Stimulated activated naive CD8-positive, alpha-beta T cell treated with anti-CD3 and anti-CD28 coated beads, Interleukin-15, Interleukin-2, amounts not matched to agents 100 ng/mL and 50 ng/mL, for 24 hours (primary cell): Measurements from ENCODE around the gene BABAM2.
A peak's percentile ranks its signal among the peaks of the same experiment; 100 is the strongest.

Experiments
- H3K27ac Mint-ChIP-seq: one replicate; pipeline ENCODE4 v1.8.0; 2021; ENCODE audit warnings: mild to moderate bottlenecking, mixed read lengths
- H3K27me3 Mint-ChIP-seq: one replicate; pipeline ENCODE4 v1.8.0; 2021; ENCODE audit warnings: mixed read lengths
- H3K36me3 Mint-ChIP-seq: one replicate; pipeline ENCODE4 v1.8.0; 2021; ENCODE audit warnings: low read depth, mixed read lengths
- H3K4me1 Mint-ChIP-seq: one replicate; pipeline ENCODE4 v1.8.0; 2021; ENCODE audit warnings: low read depth, mixed read lengths
- H3K4me3 Mint-ChIP-seq: one replicate; pipeline ENCODE4 v1.8.0; 2021; ENCODE audit warnings: mild to moderate bottlenecking, mixed read lengths
- H3K9me3 Mint-ChIP-seq: one replicate; pipeline ENCODE4 v1.8.0; 2021; ENCODE audit warnings: mixed read lengths

The BABAM2 gene

GRCh38 chr2:28165087-28165635 is 274.6 kb downstream of the BABAM2 start:
- no peaks in the 10 kb centered on the region for H3K4me1 Mint-ChIP-seq
- peak overlapping the region; percentile 1 for H3K27ac Mint-ChIP-seq
- no peak overlapping the region for H3K4me3 Mint-ChIP-seq
- H3K9me3 Mint-ChIP-seq = no peaks in the 10 kb centered on the region
- H3K27me3 Mint-ChIP-seq = no peaks in the 10 kb centered on the region
- peaks cover 7% of the 10 kb centered on the region for H3K36me3 Mint-ChIP-seq

- H3K4me3 Mint-ChIP-seq = no peak overlapping the region
- no peaks in the 10 kb centered on the region for H3K27me3 Mint-ChIP-seq
- H3K9me3 Mint-ChIP-seq = no peaks in the 10 kb centered on the region
- no peak overlapping the region for H3K27ac Mint-ChIP-seq
- H3K36me3 Mint-ChIP-seq = peaks cover 7% of the 10 kb centered on the region
- H3K4me1 Mint-ChIP-seq = no peaks in the 10 kb centered on the region
Measured at GRCh38 chr2:28166956-28167355, 276.4 kb downstream of the BABAM2 start.

- H3K27me3 Mint-ChIP-seq = no peaks in the 10 kb centered on the region
- no peaks in the 10 kb centered on the region for H3K9me3 Mint-ChIP-seq
- no peak overlapping the region for H3K4me3 Mint-ChIP-seq
- H3K27ac Mint-ChIP-seq = no peak overlapping the region
- peaks cover 7% of the 10 kb centered on the region for H3K36me3 Mint-ChIP-seq
- H3K4me1 Mint-ChIP-seq = no peaks in the 10 kb centered on the region
Measured at GRCh38 chr2:28168376-28168775, 277.8 kb downstream of the BABAM2 start.

GRCh38 chr2:28169492-28169891 is 279.0 kb downstream of the BABAM2 start:
- no peaks in the 10 kb centered on the region for H3K9me3 Mint-ChIP-seq
- peaks cover 7% of the 10 kb centered on the region for H3K36me3 Mint-ChIP-seq
- H3K27ac Mint-ChIP-seq = no peak overlapping the region
- no peak overlapping the region for H3K4me3 Mint-ChIP-seq
- no peaks in the 10 kb centered on the region for H3K4me1 Mint-ChIP-seq
- no peaks in the 10 kb centered on the region for H3K27me3 Mint-ChIP-seq

DNA sequence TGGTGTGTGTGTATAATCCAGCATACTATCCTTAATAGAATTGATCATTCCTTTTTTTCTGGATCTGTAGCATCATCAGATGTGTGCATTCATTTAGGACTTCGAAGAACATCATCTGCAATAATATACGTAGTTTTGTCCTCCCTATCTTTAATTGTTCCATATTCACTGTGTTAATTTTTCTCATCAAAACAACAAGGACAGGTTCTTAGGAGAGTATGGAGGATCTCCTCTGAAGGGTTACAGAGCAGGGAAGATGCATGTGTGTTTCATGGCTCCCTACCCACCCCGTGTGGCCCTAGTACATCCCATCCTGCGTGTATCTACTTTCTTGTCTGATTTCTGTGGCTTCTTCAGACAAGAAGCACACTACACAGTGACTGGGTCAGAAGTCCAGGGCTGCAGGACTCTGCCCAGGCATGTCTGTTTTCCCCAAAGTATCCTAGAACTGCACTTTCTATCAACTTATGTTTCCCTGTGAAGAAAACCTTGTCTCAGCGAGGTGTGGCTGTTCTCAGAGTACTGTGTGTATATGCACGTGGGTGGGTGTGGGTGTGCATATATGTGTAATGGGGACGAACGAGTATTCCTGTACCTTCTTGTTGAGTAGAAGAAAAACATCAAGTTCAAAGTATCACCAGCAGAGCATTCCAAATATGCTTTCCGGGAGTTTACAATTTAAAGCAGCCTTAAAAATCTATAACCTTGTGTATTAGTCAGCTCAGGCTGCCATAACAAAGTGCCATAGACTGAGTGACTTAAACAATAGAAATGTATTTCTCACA is 281.8 kb downstream of the BABAM2 start:
- Mint-ChIP-seq H3K36me3 (peaks cover 14% of the 10 kb centered on the region), H3K4me1 (no peaks in the 10 kb centered on the region), H3K4me3 (no peak overlapping the region), H3K9me3 (peaks cover 14% of the 10 kb centered on the region), H3K27me3 (no peaks in the 10 kb centered on the region), H3K27ac (no peak overlapping the region)

- Mint-ChIP-seq H3K27me3 (no peaks in the 10 kb centered on the region), H3K9me3 (peaks cover 17% of the 10 kb centered on the region), H3K36me3 (peaks cover 18% of the 10 kb centered on the region), H3K4me1 (no peaks in the 10 kb centered on the region), H3K27ac (no peak overlapping the region), H3K4me3 (no peak overlapping the region)
Measured at GRCh38 chr2:28173377-28173776, 282.8 kb downstream of the BABAM2 start.

DNA sequence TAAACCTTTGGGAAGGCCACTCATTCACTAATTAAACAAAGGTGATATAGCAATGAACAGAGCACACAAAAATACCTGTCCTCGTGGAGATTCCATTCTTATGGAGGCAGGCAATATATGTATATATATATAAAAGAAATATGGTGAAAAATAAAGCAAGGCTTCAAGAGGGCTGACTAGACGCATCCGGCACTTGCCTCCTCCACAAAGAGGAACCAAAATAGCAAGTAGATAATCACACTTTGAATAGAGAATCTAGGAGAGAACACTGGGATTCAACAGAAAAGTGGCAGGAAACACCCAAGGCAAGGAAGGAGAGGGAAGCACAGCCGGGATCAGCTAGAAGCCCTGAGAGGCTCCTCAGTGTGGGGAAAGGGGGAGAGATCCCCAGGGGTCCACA is 283.7 kb downstream of the BABAM2 start:
- no peak overlapping the region for H3K27ac Mint-ChIP-seq
- H3K36me3 Mint-ChIP-seq = peaks cover 18% of the 10 kb centered on the region
- H3K4me3 Mint-ChIP-seq = no peak overlapping the region
- no peaks in the 10 kb centered on the region for H3K27me3 Mint-ChIP-seq
- peaks cover 17% of the 10 kb centered on the region for H3K9me3 Mint-ChIP-seq
- H3K4me1 Mint-ChIP-seq = no peaks in the 10 kb centered on the region

DNA sequence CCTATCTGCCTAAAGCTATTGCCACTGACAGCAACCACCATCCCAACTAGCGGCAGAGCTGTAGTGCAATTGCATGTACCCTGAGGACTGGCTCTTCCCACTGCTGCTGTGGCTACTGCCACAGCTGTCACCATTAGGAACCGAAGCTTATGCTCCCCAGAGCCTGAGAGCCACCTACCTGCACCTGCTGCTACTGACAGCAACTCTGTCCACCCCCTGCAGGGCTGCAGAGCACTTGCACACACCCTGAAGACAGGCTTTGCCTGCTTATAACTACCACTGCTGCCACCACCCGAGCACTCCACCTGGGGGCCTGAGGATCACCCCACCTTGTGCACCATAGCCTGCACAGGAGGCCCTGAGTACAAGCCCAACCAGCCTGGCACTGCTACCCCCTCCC is 284.5 kb downstream of the BABAM2 start:
- H3K4me3 Mint-ChIP-seq = no peak overlapping the region
- H3K27me3 Mint-ChIP-seq = no peaks in the 10 kb centered on the region
- H3K4me1 Mint-ChIP-seq = no peaks in the 10 kb centered on the region
- H3K27ac Mint-ChIP-seq = no peak overlapping the region
- H3K9me3 Mint-ChIP-seq = peaks cover 17% of the 10 kb centered on the region
- H3K36me3 Mint-ChIP-seq = peaks cover 18% of the 10 kb centered on the region

DNA sequence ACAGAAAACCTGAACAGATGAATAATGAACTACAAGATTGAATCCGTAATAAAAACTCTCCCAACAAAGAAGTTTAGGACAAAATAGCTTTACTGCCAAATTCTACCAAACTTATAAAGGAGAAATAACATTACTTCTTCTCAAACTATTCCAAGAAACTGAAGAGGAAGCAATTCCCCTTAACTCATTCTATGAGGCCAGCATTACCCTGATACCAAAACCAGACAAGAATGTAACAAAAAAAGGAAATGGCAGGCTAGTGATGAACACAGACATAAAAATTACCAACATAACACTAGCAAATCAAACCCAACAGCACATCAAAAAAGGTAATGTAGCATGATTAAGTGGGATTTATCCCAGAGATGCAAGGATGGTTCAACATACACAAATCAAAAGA is 288.4 kb downstream of the BABAM2 start:
- Mint-ChIP-seq H3K4me1 (no peaks in the 10 kb centered on the region), H3K36me3 (peaks cover 18% of the 10 kb centered on the region), H3K9me3 (peaks cover 17% of the 10 kb centered on the region), H3K27me3 (no peaks in the 10 kb centered on the region), H3K4me3 (no peak overlapping the region), H3K27ac (no peak overlapping the region)

GRCh38 chr2:28181801-28182200 is 291.3 kb downstream of the BABAM2 start:
- Mint-ChIP-seq H3K27me3 (no peaks in the 10 kb centered on the region), H3K4me1 (no peaks in the 10 kb centered on the region), H3K9me3 (peaks cover 9% of the 10 kb centered on the region), H3K4me3 (no peak overlapping the region), H3K36me3 (peaks cover 14% of the 10 kb centered on the region), H3K27ac (no peak overlapping the region)

GRCh38 chr2:28182348-28182747 is 291.8 kb downstream of the BABAM2 start:
- Mint-ChIP-seq H3K4me1 (no peaks in the 10 kb centered on the region), H3K27ac (no peak overlapping the region), H3K36me3 (peaks cover 9% of the 10 kb centered on the region), H3K4me3 (no peak overlapping the region), H3K27me3 (no peaks in the 10 kb centered on the region), H3K9me3 (peaks cover 3% of the 10 kb centered on the region)

- no peaks in the 10 kb centered on the region for H3K4me1 Mint-ChIP-seq
- no peak overlapping the region for H3K27ac Mint-ChIP-seq
- H3K4me3 Mint-ChIP-seq = no peak overlapping the region
- no peaks in the 10 kb centered on the region for H3K27me3 Mint-ChIP-seq
- H3K9me3 Mint-ChIP-seq = no peaks in the 10 kb centered on the region
- H3K36me3 Mint-ChIP-seq = peaks cover 6% of the 10 kb centered on the region
Measured at GRCh38 chr2:28185153-28185552, 294.6 kb downstream of the BABAM2 start.

- Mint-ChIP-seq H3K27ac (no peak overlapping the region), H3K36me3 (peaks cover 6% of the 10 kb centered on the region), H3K4me3 (no peak overlapping the region)
Measured at GRCh38 chr2:28185891-28186290, 295.4 kb downstream of the BABAM2 start.

DNA sequence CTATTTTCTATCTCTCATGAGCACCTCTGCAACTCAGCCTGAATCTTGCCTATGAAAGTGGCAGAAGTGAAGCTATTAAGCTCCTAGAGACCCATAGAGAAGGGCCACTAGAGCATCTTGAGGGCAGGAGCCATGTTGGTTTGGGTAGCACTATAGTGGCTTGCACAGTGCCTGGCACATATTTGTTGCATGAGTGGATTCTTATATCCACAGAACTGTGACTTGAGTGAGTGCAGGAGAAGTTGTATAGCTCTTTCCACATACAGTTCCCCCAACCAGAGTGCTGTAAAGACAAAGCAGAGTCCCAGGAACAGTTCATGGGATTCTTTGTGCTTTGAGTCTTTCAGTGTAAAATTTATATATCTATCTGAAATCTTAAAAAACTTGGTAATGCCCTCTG is 296.7 kb downstream of the BABAM2 start:
- Mint-ChIP-seq H3K9me3 (no peaks in the 10 kb centered on the region), H3K4me1 (no peaks in the 10 kb centered on the region), H3K27me3 (no peaks in the 10 kb centered on the region), H3K36me3 (peaks cover 6% of the 10 kb centered on the region), H3K4me3 (no peak overlapping the region), H3K27ac (no peak overlapping the region)

More at GRCh38 chr2:28185891-28186290, 295.4 kb downstream of the BABAM2 start:
- no peaks in the 10 kb centered on the region for H3K4me1 Mint-ChIP-seq
- H3K27me3 Mint-ChIP-seq = no peaks in the 10 kb centered on the region
- no peaks in the 10 kb centered on the region for H3K9me3 Mint-ChIP-seq

DNA sequence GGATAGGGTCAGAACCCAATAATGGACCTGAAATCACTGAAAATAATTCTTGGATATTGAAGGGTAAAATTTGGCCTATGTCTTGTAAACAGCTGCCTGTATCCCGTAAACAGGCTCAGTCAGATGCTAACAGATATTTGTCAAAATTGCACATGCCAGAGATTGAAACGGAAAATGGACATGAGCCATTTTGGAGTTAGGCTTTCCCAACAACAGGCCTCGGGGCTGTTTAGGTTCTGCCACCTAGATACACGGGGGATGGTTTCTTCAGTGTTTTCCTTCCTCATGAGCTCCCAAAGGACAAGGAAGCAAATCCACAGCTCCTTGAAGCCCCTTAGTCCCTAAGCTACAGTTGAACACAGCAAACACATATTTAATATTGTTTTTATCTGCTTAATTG is 297.9 kb downstream of the BABAM2 start:
- no peaks in the 10 kb centered on the region for H3K9me3 Mint-ChIP-seq
- no peaks in the 10 kb centered on the region for H3K4me1 Mint-ChIP-seq
- H3K36me3 Mint-ChIP-seq = peaks cover 6% of the 10 kb centered on the region
- H3K27me3 Mint-ChIP-seq = no peaks in the 10 kb centered on the region
- no peak overlapping the region for H3K4me3 Mint-ChIP-seq
- H3K27ac Mint-ChIP-seq = no peak overlapping the region
